ENCODE data around the gene PGM2. TPM values are rescaled to one million over a fixed set of nuclear protein-coding genes. Genes with fewer than 3 reads are reported as not detected.

The PGM2 gene
- total RNA-seq, 4 donors from 2014 or later = 37.4 to 45.6 (median 39.9) TPM

DNA sequence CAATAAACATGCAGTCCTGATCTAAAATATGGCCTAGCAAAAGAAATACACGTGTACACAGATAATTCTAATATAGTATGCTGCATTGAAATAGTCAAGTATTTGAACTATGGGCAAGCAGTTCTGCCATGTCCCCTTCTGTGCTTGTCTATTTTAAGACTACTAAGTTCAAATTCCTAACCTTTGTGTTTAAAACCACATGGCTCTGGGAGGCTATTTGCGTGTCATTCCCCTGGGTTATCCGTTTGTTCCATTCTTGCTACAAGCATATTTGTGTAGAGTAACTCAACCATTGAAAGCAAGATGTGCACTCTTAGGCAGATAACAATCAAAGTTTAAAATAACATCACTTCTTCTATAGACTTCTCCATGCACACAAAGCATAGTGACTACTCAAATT, 39.0 kb downstream of the PGM2 start:
- intact Hi-C loops (cut with DNase I; ENCODE audit: low total_unique reads) = no loop called here
- no peak for TF ChIP-seq POLR2A (IDR thresholded peaks at IDR 0.05)
- TF ChIP-seq, protein P1, sequence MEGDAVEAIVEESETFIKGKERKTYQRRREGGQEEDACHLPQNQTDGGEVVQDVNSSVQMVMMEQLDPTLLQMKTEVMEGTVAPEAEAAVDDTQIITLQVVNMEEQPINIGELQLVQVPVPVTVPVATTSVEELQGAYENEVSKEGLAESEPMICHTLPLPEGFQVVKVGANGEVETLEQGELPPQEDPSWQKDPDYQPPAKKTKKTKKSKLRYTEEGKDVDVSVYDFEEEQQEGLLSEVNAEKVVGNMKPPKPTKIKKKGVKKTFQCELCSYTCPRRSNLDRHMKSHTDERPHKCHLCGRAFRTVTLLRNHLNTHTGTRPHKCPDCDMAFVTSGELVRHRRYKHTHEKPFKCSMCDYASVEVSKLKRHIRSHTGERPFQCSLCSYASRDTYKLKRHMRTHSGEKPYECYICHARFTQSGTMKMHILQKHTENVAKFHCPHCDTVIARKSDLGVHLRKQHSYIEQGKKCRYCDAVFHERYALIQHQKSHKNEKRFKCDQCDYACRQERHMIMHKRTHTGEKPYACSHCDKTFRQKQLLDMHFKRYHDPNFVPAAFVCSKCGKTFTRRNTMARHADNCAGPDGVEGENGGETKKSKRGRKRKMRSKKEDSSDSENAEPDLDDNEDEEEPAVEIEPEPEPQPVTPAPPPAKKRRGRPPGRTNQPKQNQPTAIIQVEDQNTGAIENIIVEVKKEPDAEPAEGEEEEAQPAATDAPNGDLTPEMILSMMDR (IDR thresholded peaks at IDR 0.05) = no peak
- Histone ChIP-seq H3K9me3 (no peaks in the 10 kb centered on the region), H3K27me3 (no peaks in the 10 kb centered on the region), H3K4me1 (no peaks in the 10 kb centered on the region), H3K36me3 (no peaks in the 10 kb centered on the region), H3K27ac (no peak overlapping the region), H3K4me3 (no peak overlapping the region)
- DNase-seq = no peak

DNA sequence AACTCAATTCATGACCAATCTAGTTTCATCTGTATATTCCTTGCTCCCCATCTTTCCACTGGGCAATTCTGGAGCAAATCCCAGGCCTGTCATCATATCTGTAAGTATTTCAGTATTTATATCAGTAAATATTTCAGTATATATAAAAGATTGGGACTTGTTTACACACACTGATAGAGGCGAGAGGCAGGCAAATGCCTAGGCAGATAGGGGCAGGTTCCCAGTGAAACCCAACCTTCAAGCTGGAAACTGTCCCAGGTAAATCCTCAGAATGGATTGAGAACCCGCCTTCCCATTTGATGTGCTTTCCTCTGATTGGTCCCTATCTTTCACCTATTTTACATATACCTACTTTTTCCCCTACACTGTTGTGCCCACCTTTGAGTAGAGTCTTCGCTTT, 40.6 kb downstream of the PGM2 start:
- Histone ChIP-seq H3K4me3 (no peak overlapping the region), H3K27me3 (no peaks in the 10 kb centered on the region), H3K36me3 (no peaks in the 10 kb centered on the region), H3K27ac (no peak overlapping the region), H3K4me1 (no peaks in the 10 kb centered on the region), H3K9me3 (no peaks in the 10 kb centered on the region)
- intact Hi-C loops (cut with DNase I; ENCODE audit: low total_unique reads) = no loop called here
- DNase-seq = no peak
- no peak for TF ChIP-seq POLR2A (IDR thresholded peaks at IDR 0.05)
- TF ChIP-seq, protein P1 (IDR thresholded peaks at IDR 0.05) = no peak

DNA sequence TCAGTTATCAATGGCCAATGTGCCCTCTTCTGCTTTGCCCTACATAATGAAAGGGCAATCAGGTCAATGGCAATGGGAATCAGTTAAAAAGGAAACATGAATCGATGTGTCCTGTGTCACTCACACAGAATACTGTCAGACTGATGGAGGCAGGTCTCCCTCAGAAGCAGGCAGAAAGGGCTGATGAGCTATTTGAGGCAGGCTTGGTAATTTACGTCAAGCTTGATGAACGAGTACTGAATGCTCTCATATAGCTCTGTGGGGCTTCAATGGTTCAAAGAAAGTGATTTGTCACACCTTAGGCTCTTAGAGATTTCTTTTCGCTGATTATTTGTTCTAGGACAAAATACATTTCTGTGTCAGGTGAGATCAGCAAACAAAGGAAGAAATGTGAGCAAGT, 41.8 kb downstream of the PGM2 start:
- DNase-seq = no peak
- Histone ChIP-seq H3K4me3 (no peak overlapping the region), H3K9me3 (no peaks in the 10 kb centered on the region), H3K27me3 (no peaks in the 10 kb centered on the region), H3K27ac (no peak overlapping the region), H3K36me3 (no peaks in the 10 kb centered on the region), H3K4me1 (no peaks in the 10 kb centered on the region)
- intact Hi-C loops (cut with DNase I; ENCODE audit: low total_unique reads) = no loop called here
- no peak for TF ChIP-seq POLR2A (IDR thresholded peaks at IDR 0.05)
- TF ChIP-seq, protein P1 (IDR thresholded peaks at IDR 0.05) = no peak

DNA sequence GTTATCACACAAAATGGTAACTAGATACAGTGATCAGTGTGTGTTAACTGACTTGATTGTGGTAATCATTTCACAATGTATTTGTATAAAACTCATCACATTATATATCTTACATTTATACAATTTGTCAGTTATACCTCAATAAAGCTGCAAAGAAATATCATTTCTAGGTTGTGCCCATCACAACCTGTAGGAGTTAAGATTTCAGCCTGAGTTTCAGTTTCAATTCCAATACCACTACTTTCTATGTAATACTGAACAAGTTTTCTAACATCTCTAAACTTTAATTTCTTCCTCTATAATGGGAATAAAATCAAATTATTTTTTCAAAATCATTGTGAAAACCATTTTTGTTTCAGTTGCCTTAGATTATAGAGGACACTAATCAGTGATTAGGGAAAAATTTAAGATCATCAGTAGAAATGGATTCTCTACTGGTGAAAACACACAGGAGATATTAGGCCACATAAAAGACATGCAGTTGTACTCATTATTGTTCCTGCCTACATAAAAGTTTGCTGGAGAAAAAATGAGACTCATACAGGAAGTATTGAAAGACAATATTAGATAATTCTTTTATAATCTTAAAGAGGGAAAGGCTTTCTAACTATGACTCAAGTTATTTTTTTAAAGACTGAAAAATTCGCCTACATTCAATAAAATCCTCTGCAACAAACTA, 46.0 kb downstream of the PGM2 start:
- Histone ChIP-seq H3K4me3 (no peak overlapping the region), H3K27me3 (no peaks in the 10 kb centered on the region), H3K9me3 (no peaks in the 10 kb centered on the region), H3K27ac (peak overlapping the region; percentile 21 to 65), H3K36me3 (no peaks in the 10 kb centered on the region), H3K4me1 (peaks cover 0 to 7% of the 10 kb centered on the region in 2 donors)
- no peak for TF ChIP-seq POLR2A (IDR thresholded peaks at IDR 0.05)
- TF ChIP-seq, protein P1 (IDR thresholded peaks at IDR 0.05) = no peak
- intact Hi-C loops (cut with DNase I; ENCODE audit: low total_unique reads) = no loop called here
- no peak for DNase-seq

DNA sequence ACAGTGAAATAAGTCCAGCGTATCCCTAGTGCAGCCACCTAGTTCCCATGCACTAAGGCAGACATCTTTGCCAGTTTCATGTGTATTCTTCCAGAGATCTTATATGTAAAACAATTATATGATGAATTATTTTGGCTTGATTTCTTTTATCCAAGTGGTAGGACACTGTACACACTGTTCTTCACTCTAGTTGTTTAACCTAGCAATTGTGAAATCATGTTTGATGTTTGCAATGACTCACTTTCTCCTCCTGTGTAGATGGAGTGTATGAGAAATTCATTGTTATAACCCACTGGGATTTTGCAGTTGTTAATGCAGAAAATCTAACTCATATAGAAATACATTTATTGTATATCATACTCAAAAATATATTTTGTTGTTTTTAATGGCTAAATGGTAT, 46.9 kb downstream of the PGM2 start:
- Histone ChIP-seq H3K36me3 (no peaks in the 10 kb centered on the region), H3K27me3 (no peaks in the 10 kb centered on the region), H3K9me3 (no peaks in the 10 kb centered on the region), H3K27ac (peak overlapping the region; percentile 65 to 71), H3K4me3 (no peak overlapping the region), H3K4me1 (peaks cover 0 to 7% of the 10 kb centered on the region in 2 donors)
- no peak for DNase-seq
- no peak for TF ChIP-seq POLR2A (IDR thresholded peaks at IDR 0.05)
- TF ChIP-seq, protein P1 (IDR thresholded peaks at IDR 0.05) = no peak
- intact Hi-C loops (cut with DNase I; ENCODE audit: low total_unique reads) = no loop called here
